ENCODE results near the gene ZGLP1.

ZGLP1 gene

DNA sequence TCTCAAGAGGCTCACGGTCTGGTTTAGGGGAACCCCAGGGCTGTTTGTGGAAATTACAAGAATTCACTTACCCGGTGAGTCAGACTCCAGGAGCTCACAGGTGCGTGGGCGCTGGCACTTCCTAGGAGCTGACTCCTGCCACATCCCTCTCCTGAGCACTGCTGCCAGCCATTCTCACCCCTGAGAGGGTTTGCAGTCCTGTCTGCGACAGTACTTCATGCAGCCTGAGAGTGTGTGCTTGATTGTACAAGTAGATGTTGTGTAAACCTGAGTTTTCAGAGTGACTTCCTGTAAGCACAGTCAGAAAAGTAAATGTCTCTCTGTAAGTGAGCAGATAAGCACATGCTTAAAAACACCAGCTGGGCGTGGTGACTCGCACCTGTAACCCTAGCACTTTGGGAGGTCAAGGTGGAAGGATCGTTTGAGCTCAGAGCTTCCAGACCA lies 49.5 kb downstream of the ZGLP1 start:
- Histone ChIP-seq H3K27me3 (ENCODE audit: control insufficient read depth, low read length) (no peaks in the 10 kb centered on the region), H3K9me2 (replicated peaks; ENCODE audit: control insufficient read depth, low read length) (no peaks in the 10 kb centered on the region), H3K79me2 (ENCODE audit: control insufficient read depth, low read length) (peaks cover 2% of the 10 kb centered on the region), H3K27ac (ENCODE audit: low read depth, low read length) (no peak overlapping the region), H3F3A (ENCODE audit: control insufficient read depth, insufficient read depth) (peaks cover 8% of the 10 kb centered on the region; the same call in 1 of the 2 replicates), H3K4me2 (ENCODE audit: low read length) (no peak overlapping the region), H3K4me1 (ENCODE audit: control insufficient read depth, low read length) (peaks cover 12% of the 10 kb centered on the region), H4K20me1 (ENCODE audit: control insufficient read depth, insufficient read depth, low read depth, low read length) (no peaks in the 10 kb centered on the region), H3K9me3 (ENCODE audit: control insufficient read depth, insufficient read depth, low read length) (no peaks in the 10 kb centered on the region), H3K4me3 (ENCODE audit: low read length) (no peak overlapping the region), H3K36me3 (ENCODE audit: control insufficient read depth, low read length) (peaks cover 46% of the 10 kb centered on the region)
- no peak for TF ChIP-seq EZH2phosphoT487 (IDR thresholded peaks at IDR 0.05; ENCODE audit: borderline replicate concordance, low read length)
- no peak for TF ChIP-seq CTCF (IDR thresholded peaks at IDR 0.05; ENCODE audit: low read depth, low read length, poor library complexity, severe bottlenecking)

GRCh38 chr19:10259162-10259905 lies 50.3 kb downstream of the ZGLP1 start:
- Histone ChIP-seq H3K27me3 (ENCODE audit: control insufficient read depth, low read length) (no peaks in the 10 kb centered on the region), H3K4me2 (ENCODE audit: low read length) (no peak overlapping the region), H3K4me3 (ENCODE audit: low read length) (no peak overlapping the region), H3K9me3 (ENCODE audit: control insufficient read depth, insufficient read depth, low read length) (no peaks in the 10 kb centered on the region), H3K36me3 (ENCODE audit: control insufficient read depth, low read length) (peaks cover 54% of the 10 kb centered on the region), H3K9me2 (replicated peaks; ENCODE audit: control insufficient read depth, low read length) (no peaks in the 10 kb centered on the region), H4K20me1 (ENCODE audit: control insufficient read depth, insufficient read depth, low read depth, low read length) (peaks cover 1% of the 10 kb centered on the region; the same call in 1 of the 2 replicates), H3F3A (ENCODE audit: control insufficient read depth, insufficient read depth) (peaks cover 8% of the 10 kb centered on the region; the same call in 1 of the 2 replicates), H3K27ac (ENCODE audit: low read depth, low read length) (no peak overlapping the region), H3K4me1 (ENCODE audit: control insufficient read depth, low read length) (peaks cover 12% of the 10 kb centered on the region), H3K79me2 (ENCODE audit: control insufficient read depth, low read length) (peaks cover 10% of the 10 kb centered on the region)
- peak; percentile 74 for TF ChIP-seq CTCF (IDR thresholded peaks at IDR 0.05; ENCODE audit: low read depth, low read length, poor library complexity, severe bottlenecking)
- no peak for TF ChIP-seq EZH2phosphoT487 (IDR thresholded peaks at IDR 0.05; ENCODE audit: borderline replicate concordance, low read length)

DNA sequence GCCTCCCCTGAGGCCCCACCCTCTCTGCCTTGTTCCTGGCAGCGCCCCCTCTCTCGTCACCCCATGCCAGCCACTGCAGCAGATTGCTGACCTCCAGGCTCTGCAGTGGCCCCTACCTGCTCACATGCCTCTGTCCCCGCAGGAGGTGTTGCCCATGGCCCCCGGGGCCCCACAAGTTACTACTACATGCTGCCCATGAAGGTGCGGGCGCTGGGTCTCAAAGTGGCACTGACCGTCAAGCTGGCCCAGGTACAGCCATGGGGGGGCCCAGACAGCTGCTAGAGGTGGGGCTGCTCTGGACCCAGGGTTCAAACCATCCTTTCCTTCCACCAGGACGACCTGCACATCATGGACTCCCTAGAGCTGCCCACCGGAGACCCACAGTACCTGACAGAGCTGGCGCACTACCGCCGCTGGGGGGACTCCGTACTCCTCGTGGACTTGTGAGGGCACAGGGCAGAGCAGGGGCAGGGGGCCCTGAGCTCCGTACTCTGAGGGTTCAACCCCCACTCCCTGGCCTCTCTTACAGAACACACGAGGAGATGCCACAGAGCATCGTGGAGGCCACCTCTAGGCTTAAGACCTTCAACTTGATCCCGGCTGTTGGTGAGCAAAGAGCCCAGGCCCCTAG lies 51.4 kb downstream of the ZGLP1 start:
- Histone ChIP-seq H3K9me2 (replicated peaks; ENCODE audit: control insufficient read depth, low read length) (no peaks in the 10 kb centered on the region), H3F3A (ENCODE audit: control insufficient read depth, insufficient read depth) (peaks cover 8% of the 10 kb centered on the region; the same call in 1 of the 2 replicates), H3K79me2 (ENCODE audit: control insufficient read depth, low read length) (peaks cover 22% of the 10 kb centered on the region), H4K20me1 (ENCODE audit: control insufficient read depth, insufficient read depth, low read depth, low read length) (peaks cover 4% of the 10 kb centered on the region; the same call in 1 of the 2 replicates), H3K27ac (ENCODE audit: low read depth, low read length) (no peak overlapping the region), H3K4me3 (ENCODE audit: low read length) (no peak overlapping the region), H3K27me3 (ENCODE audit: control insufficient read depth, low read length) (no peaks in the 10 kb centered on the region), H3K36me3 (ENCODE audit: control insufficient read depth, low read length) (peaks cover 65% of the 10 kb centered on the region), H3K9me3 (ENCODE audit: control insufficient read depth, insufficient read depth, low read length) (no peaks in the 10 kb centered on the region), H3K4me2 (ENCODE audit: low read length) (0 out of 2 replicates have a peak overlapping the region, but pooled peaks have one; percentile 4), H3K4me1 (ENCODE audit: control insufficient read depth, low read length) (peaks cover 20% of the 10 kb centered on the region)
- TF ChIP-seq CTCF (IDR thresholded peaks at IDR 0.05; ENCODE audit: low read depth, low read length, poor library complexity, severe bottlenecking) (no peak), EZH2phosphoT487 (IDR thresholded peaks at IDR 0.05; ENCODE audit: borderline replicate concordance, low read length) (no peak)
